RWPE1 (cell line): ENCODE results near the gene LDLRAD4.

ENCODE experiments used
- CTCF ChIA-PET: fragments of 350-600 bp; sonication (Branson Sonifier 250); formaldehyde crosslinking; extraction: SDS; loops from one replicate; lab custom pipeline; 2021; lab: Yijun Ruan, JAX
- POLR2A ChIA-PET: fragments of 400-600 bp; formaldehyde crosslinking; extraction: SDS; loops from one replicate; lab custom pipeline; 2020; ENCODE audit warnings: antibody characterized with exemption; ENCODE audit not compliant: low non-redundant PET; lab: Yijun Ruan, JAX
- DNase-seq: peaks from one replicate; pipeline ENCODE4 v3.0.0; 2012; ENCODE audit warnings: low spot score
- H3K27ac ChIP-seq: fragments of 450-650 bp; 2 replicates; pipeline ENCODE4 v1.5.1; 2017
- TF ChIP-seq, protein P1 (sequence below): fragments of 450-650 bp; conservative IDR thresholded peaks from 2 replicates; pipeline ENCODE4 v1.5.1; 2017; ENCODE audit warnings: low read depth, mild to moderate bottlenecking

The LDLRAD4 gene

DNA sequence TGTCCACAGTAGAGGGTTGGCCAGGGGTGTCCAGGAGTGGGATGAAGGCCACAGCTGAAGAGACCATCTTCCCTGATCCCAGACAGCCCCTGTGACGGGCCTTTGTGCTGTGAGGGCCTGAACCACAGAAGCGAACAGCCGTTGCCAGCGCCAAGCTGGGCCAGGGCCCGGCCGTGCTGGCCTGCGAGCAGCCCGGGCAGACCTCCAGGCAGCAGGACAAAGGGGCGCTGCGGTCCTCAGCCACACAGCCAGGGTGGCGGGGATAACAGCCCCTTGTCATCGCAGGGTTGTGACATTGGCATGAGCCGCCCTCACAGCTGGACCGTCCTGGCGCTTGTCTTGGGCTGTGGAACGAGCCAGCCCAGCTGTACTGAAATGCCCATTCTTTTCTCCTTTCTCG lies 346.7 kb downstream of the LDLRAD4 start:
- H3K27ac ChIP-seq = no peak overlapping the region
- DNase-seq = no peak
- POLR2A ChIA-PET = no interaction called here
- CTCF ChIA-PET = no interaction called here
- TF ChIP-seq, protein P1, sequence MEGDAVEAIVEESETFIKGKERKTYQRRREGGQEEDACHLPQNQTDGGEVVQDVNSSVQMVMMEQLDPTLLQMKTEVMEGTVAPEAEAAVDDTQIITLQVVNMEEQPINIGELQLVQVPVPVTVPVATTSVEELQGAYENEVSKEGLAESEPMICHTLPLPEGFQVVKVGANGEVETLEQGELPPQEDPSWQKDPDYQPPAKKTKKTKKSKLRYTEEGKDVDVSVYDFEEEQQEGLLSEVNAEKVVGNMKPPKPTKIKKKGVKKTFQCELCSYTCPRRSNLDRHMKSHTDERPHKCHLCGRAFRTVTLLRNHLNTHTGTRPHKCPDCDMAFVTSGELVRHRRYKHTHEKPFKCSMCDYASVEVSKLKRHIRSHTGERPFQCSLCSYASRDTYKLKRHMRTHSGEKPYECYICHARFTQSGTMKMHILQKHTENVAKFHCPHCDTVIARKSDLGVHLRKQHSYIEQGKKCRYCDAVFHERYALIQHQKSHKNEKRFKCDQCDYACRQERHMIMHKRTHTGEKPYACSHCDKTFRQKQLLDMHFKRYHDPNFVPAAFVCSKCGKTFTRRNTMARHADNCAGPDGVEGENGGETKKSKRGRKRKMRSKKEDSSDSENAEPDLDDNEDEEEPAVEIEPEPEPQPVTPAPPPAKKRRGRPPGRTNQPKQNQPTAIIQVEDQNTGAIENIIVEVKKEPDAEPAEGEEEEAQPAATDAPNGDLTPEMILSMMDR = no peak

DNA sequence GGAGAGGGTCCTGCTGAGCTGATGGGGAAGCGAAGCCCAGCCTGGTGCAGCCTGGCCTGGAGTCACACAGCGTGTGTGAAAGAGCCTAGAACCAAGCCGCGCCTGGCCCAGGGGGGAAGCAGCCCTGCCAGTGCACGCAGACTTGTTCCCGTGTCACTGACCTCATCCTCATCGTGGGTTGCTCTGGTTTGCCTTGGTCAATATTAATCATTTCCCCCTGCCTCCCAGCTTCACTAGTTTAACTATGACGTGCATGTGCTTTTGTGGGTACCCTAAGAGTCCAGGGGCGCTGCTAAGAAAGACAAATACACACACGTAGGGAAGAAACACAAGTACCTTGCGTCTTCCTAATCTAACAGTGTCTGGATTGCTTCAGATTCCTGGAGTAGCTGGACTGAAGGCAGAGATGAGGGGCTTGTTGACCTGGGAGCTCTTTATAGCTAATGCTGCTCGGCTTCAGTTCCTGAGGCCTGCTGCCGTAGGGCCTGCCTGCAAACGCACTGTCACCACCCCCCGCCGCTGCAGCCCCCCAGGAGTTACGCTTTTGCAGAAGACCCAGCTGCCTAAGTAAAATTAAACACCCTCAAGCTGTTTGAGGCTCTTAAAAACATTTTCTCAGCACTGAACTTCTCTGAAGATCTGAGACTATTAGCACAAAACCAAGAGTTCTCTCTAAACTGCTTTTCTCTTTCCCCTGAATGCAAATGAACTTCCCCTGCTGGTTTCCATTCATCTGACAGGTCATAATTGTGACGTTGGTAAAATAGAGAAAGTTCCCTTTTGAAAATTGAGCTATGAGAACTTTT lies 348.6 kb downstream of the LDLRAD4 start:
- ChIA-PET POLR2A (no interaction called here), CTCF (interaction anchor here (0.5 kb wide), 1 partner anchor 9 kb away, joined by 3 read pairs; no protein-coding TSS in a partner anchor)
- H3K27ac ChIP-seq = peak overlapping the region; percentile 71
- DNase-seq = no peak
- TF ChIP-seq, protein P1 = no peak

DNA sequence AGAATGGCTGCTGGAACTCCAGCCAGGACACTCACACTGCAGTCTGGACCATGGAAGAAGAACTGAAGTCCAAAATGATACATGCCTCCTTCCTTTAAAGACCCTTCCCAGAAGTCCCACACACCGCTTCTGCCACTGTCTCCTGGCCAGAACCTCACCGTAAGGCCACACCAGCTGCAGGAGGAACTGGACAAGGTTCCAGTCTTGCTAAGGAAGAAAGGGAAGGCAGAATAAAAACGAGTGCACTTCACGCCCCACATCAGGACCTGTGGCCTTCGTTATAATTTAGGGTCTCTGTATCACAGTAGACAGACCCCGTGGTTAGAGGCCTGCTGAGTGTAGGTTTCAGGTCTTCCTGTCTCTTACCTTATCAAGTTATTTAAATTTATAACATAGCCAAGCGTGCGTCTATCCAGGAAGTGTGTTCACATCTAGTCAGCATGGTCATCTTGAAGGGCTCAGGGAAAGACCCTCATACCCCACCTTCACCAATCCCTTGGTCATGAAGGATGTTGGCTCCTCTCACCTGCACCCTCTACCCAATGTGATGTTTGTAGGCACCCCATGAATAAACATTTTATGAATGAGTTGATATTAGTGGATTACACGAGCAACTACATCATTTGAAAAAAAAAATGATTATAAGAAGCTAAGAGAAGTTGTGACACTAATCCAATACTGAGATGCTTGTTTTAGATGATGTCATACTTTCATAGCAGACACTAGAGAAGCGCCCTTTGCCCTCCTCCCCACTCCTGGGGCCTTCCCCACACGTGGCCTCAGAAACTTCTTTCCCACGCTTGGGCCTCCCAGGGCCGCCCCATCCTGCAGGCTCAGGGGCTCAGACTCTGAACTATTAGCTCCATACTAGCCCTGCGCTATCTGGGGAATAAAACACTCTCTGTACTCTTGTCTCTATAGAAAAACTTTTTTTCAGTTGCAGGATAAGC lies 350.2 kb downstream of the LDLRAD4 start:
- CTCF ChIA-PET = interaction anchor here (0.6 kb wide), 2 partner anchors 8 to 219 kb away, joined by 3 read pairs; no protein-coding TSS in a partner anchor
- TF ChIP-seq, protein P1 = no peak
- H3K27ac ChIP-seq = peak overlapping the region; percentile 71
- POLR2A ChIA-PET = no interaction called here
- no peak for DNase-seq

DNA sequence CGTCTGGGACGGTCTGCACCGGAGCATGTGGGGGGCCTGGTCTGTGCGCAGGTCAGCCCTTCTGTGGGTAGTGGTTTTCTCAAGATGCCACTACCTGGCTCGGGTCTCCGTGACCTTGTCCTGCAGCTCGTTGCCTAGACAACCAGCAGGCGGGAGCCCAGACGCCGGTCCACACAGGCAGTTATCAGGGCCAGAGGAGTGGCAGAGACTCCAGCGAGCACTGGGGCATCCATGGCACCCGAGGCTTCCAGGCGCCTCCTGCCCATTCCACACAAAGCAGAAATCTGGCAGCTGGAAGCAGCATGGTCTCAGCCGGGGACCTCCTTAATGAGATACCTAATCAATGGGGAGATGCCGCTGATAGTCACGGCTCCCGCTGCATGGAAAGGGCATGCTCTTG lies 351.7 kb downstream of the LDLRAD4 start:
- H3K27ac ChIP-seq = no peak overlapping the region
- POLR2A ChIA-PET = no interaction called here
- TF ChIP-seq, protein P1 = no peak
- CTCF ChIA-PET = no interaction called here
- DNase-seq = no peak

DNA sequence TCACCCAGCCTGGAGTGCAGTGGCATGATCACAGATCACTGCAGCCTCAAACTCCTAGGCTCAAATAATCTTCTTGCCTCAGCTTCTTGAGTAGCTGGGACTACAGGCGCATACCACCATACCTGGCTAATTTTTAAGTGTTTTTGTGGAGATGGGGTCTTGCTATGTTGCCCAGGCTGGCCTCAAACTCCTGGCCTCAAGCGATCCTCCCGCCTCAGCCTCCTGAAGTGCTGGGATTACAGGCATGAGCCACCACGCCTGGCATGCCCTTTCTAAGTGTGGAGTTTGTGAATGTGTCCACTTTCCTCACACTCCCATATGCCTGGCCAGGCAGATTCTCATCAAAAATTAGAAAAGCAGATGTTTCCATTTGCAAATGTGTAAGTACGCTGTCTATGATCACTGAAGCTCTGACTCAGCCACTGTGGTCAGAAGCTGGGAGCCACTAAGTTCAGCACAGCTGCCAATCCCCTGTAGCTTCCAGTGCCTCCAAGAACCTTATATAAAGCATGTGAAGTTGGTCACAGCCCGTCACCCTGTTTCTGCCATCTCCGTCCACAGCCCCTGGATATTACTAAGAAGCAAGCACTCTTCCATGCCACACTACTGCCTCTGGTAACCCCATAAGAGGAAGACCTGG lies 352.4 kb downstream of the LDLRAD4 start:
- CTCF ChIA-PET = interaction anchor here (0.7 kb wide), 1 partner anchor 58 kb away, joined by 4 read pairs; no protein-coding TSS in a partner anchor
- POLR2A ChIA-PET = no interaction called here

More for the DNA sequence above, 352.4 kb downstream of the LDLRAD4 start:
- no peak overlapping the region for H3K27ac ChIP-seq
- no peak for DNase-seq
- TF ChIP-seq, protein P1 = no peak
